Chondrocyte (in vitro differentiated cells): ENCODE data around the gene SDHB. TPM values are rescaled to one million over a fixed set of nuclear protein-coding genes. Genes with fewer than 3 reads are reported as not detected.

Source experiments
- DNase-seq: peaks from one replicate; pipeline ENCODE4 v3.0.0; 2021; ENCODE audit warnings: mixed read lengths, low spot score
- H3K27ac Mint-ChIP-seq: one replicate; pipeline ENCODE4 v1.8.0; 2021; ENCODE audit warnings: mild to moderate bottlenecking, moderate library complexity, mixed read lengths; ENCODE audit not compliant: unreplicated experiment
- H3K27me3 Mint-ChIP-seq: 2 replicates; pipeline ENCODE4 v1.8.0; 2021; ENCODE audit warnings: low read depth, mixed read lengths
- H3K36me3 Mint-ChIP-seq: 2 replicates; pipeline ENCODE4 v1.8.0; 2021; ENCODE audit warnings: low read depth, mixed read lengths
- H3K4me1 Mint-ChIP-seq: 2 replicates; pipeline ENCODE4 v1.8.0; 2021; ENCODE audit warnings: low read depth, mild to moderate bottlenecking, mixed read lengths
- H3K4me3 Mint-ChIP-seq: one replicate; pipeline ENCODE4 v1.8.0; 2021; ENCODE audit warnings: mild to moderate bottlenecking, moderate library complexity, mixed read lengths; ENCODE audit not compliant: unreplicated experiment
- H3K9me3 Mint-ChIP-seq: 2 replicates; pipeline ENCODE4 v1.8.0; 2021; ENCODE audit warnings: low read depth, mixed read lengths
- CTCF ChIP-seq: fragments of 200-600 bp; sonication (generic); IDR thresholded peaks from 2 replicates; pipeline ENCODE4 v1.5.0; 2021; ENCODE audit warnings: antibody characterized with exemption, mild to moderate bottlenecking, moderate library complexity
- total RNA-seq: library from RNA; stranded (reverse); gene quantifications from 3 replicates; pipeline ENCODE4 v1.2.1, GENCODE V29; 2021

SDHB gene
- total RNA-seq, 1 donor from 2014 or later: 54.7 TPM

DNA sequence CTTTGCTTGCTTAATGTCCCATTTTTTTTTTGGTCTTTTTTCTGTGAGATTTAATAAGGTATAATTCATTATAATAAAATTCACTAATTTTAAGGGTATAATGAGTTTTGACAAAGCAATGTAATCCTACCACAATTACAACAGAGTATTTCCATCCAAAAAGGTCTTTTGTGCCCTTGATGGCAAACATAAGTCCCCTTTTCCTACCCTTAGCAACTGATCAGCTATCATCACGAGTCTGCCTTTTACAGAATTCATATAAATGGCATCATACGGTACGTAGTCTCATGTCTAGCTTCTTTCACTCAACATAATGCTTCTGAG is 7.5 kb downstream of the SDHB start:
- DNase-seq: no peak
- Mint-ChIP-seq H3K4me3 (no peak overlapping the region), H3K27ac (no peak overlapping the region), H3K27me3 (no peaks in the 10 kb centered on the region), H3K4me1 (peaks cover 9% of the 10 kb centered on the region), H3K9me3 (no peaks in the 10 kb centered on the region), H3K36me3 (peaks cover 14% of the 10 kb centered on the region)
- peak; percentile 56 for TF ChIP-seq CTCF

DNA sequence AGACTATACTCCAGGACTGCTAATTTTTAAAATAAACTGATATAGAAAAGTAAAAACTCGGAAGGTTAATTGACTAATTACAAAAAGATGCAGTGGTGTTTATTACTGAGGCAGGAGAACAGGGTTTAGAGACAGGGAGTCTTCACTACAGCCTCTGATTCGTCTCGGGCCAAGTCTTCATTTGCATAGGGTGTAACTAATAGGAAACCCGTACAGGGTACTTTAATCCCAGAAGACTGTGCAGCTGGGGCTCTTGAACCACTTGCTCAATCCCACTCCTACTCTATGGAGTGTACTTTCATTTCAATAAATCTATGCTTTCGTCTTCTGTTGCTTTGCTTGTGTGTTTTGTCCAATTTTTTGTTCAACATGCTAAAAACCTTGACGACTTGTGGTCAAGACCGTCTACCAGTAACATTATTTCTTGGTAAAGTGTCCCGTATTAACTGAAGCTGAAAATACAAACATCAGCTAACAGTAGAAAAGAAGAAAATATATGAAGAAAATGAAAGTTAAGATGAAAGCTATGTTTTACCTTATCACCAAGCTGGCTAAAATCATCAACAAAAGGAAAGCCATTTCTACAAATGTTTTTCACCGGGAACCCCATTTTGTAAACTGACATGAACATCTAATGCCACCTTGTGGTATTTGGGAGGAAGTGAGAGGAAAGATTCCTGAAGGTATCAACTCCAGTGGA is 8.0 kb downstream of the SDHB start:
- Mint-ChIP-seq H3K36me3 (peaks cover 13% of the 10 kb centered on the region), H3K4me1 (peaks cover 7% of the 10 kb centered on the region), H3K27me3 (no peaks in the 10 kb centered on the region), H3K4me3 (no peak overlapping the region), H3K27ac (no peak overlapping the region), H3K9me3 (no peaks in the 10 kb centered on the region)
- no peak for DNase-seq
- peak; percentile 93 for TF ChIP-seq CTCF

GRCh38 chr1:17045150-17045549 is 8.7 kb downstream of the SDHB start:
- DNase-seq: no peak
- Mint-ChIP-seq H3K9me3 (no peaks in the 10 kb centered on the region), H3K4me1 (peaks cover 7% of the 10 kb centered on the region), H3K36me3 (peaks cover 15% of the 10 kb centered on the region), H3K4me3 (no peak overlapping the region), H3K27ac (no peak overlapping the region), H3K27me3 (no peaks in the 10 kb centered on the region)
- TF ChIP-seq CTCF: no peak

DNA sequence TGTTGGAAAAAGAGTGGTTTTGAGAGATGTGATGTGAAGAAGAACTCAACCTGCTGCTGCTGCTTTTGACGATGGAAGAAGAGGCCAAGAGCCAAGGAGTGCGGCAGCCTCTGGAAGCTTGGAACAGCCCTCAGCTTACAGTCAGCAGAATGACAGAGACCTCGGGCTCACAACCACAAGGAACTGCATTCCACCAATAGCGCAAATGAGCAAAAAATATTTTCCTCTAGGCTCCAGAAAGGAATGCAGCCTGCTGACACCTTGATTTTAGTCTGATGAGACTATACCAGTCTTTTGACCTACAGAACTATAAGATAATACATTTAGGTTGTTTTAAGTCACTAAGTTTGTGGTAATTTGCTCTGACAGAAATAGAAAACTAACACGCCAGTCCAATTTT is 10.2 kb downstream of the SDHB start:
- Mint-ChIP-seq H3K27me3 (no peaks in the 10 kb centered on the region), H3K4me1 (peaks cover 7% of the 10 kb centered on the region), H3K9me3 (no peaks in the 10 kb centered on the region), H3K27ac (no peak overlapping the region), H3K36me3 (peaks cover 18% of the 10 kb centered on the region), H3K4me3 (no peak overlapping the region)
- DNase-seq: no peak
- TF ChIP-seq CTCF: no peak

DNA sequence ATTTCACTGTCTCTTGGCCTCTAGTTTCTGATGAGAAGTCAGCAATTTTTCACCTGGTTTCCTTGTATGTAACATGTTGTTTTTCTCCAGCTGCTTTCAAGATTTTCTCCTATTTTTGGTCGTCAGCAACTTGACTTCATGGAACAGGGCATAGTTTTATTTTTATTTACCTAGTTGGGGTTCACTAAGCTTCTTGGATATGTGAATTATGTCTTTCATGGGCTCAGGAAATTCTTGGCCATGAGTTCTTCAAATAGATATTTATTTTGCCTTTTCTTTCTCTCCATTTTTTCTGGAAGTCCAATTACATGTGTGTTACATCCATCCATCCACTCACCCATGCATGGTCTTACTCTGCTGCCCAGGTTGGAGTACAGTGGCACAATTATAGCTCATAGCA is 13.7 kb downstream of the SDHB start:
- Mint-ChIP-seq H3K27ac (no peak overlapping the region), H3K9me3 (no peaks in the 10 kb centered on the region), H3K36me3 (peaks cover 18% of the 10 kb centered on the region), H3K27me3 (no peaks in the 10 kb centered on the region), H3K4me3 (no peak overlapping the region), H3K4me1 (peaks cover 2% of the 10 kb centered on the region)
- DNase-seq: no peak
- no peak for TF ChIP-seq CTCF
